GM12874 (cell line): Measurements from ENCODE around the gene CPT1B.

Experiments
- TF ChIP-seq, protein P1 (sequence below): IDR thresholded peaks from 2 replicates; pipeline ENCODE4 v1.5.1; 2011; ENCODE audit warnings: low read depth, mild to moderate bottlenecking, control low read depth, low read length, moderate library complexity; ENCODE audit not compliant: insufficient read depth

Gene CPT1B

DNA sequence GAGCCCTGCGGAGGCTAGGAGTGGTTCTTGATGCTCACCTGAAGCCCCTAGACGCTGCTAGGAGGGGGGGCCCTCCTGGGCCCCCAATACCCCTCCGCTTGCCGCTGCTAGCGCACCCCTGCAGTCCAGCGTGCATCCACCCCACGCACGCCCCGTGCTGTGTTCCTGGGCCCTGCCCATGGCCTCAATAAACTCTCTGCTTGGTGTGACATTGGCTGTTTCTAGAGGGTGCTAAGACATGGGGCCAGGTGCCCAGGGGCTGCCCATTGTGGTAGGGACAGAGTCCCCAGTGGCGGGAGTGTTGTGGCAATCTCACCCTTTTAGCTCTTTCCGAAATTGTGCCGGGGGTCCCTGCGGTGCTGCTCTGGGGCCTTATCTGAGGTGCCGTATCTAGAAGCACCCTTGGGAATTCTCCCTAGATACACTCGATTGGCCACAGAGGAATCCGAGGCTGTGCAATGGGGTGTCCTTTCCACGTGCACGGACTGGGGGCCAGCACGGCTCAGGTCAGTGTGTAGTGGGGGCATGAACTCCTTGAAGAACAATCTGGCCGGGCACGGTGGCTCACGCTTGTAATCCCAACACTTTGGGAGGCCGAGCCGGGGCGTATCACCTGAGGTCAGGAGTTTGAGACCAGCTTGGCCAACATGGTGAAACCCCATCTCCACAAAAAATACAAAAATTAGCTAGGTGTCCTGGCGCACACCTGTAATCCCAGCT is 33.3 kb upstream of the CPT1B start:
- TF ChIP-seq, protein P1, sequence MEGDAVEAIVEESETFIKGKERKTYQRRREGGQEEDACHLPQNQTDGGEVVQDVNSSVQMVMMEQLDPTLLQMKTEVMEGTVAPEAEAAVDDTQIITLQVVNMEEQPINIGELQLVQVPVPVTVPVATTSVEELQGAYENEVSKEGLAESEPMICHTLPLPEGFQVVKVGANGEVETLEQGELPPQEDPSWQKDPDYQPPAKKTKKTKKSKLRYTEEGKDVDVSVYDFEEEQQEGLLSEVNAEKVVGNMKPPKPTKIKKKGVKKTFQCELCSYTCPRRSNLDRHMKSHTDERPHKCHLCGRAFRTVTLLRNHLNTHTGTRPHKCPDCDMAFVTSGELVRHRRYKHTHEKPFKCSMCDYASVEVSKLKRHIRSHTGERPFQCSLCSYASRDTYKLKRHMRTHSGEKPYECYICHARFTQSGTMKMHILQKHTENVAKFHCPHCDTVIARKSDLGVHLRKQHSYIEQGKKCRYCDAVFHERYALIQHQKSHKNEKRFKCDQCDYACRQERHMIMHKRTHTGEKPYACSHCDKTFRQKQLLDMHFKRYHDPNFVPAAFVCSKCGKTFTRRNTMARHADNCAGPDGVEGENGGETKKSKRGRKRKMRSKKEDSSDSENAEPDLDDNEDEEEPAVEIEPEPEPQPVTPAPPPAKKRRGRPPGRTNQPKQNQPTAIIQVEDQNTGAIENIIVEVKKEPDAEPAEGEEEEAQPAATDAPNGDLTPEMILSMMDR = no peak

DNA sequence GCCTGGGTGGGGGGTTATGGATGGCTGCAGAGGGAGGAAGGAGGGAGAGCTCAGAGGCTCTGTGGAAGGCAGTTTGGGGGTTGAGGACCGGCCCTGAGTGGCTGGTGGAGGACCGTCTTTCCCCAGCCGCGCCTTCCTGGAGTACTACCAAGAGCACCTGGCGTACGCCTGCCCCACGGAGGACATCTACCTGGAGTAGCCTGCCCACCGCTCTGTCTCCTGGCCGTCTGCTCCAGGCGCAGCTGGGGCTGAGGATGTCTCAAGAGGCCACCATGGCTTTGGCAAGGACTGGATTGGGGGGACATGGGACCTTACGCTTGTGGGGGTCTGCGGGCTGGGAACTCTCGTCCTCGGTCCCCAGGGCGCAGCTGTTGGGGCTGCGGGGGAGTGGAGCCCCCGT is 32.4 kb upstream of the CPT1B start:
- TF ChIP-seq, protein P1 = no peak

DNA sequence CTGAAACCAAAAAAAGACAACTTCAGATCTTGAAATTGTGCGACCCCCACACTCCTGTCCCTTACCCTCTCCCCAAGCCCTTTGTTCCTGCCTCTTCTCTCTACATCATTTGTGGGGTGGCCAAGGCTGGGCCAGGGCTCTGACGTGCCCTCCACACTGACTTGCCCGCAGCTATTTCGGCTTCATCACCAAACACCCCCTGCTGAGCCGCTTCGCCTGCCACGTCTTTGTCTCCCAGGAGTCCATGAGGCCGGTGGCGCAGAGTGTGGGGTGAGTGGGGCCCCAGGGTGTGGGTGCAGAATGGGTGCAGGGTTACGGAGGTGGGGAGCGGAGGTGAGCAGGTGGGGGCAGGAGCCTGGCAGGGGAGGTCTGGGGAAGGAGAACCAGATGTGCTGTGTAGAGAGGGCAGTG is 31.8 kb upstream of the CPT1B start:
- TF ChIP-seq, protein P1 = no peak

DNA sequence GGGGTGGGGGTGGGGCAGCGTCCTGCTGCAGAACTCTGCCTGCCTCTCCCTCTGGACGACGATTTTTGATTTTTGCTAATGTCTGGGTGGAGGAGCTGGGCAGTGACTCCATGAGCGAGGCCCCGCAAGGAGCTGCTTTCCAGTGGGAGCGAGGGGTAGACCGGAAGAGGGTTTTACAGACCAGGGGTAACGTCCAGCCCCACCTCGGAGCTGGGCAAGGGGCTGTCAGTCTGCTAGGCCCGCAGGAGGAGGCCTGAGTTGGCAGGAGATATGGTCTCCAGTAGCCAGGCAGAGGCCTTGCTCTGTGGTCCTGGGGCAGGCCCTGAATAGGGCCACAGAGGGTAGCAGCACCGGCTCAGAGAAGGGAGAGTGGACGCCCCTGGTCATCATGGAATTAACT is 31.4 kb upstream of the CPT1B start:
- TF ChIP-seq, protein P1 = no peak

DNA sequence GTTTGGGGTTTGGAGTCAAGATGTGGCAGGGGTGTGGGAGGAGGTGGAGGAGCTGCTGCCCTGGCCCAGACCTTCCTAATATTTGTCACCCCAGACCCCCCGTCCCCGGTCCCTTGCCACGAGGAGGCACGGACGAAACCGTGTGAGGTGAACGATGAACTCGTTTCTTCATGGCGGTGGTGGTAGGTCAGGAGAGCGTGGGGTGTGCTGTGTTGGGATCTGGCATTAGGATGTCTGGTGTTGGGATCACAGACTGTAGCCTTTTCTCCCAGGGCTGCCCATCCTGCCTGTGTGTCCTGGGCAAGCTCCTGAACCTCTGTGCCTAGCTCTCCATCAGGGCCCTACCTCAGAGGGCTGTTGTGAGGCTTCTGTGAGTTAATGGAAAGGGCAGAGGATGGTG is 30.8 kb upstream of the CPT1B start:
- TF ChIP-seq, protein P1 = no peak

DNA sequence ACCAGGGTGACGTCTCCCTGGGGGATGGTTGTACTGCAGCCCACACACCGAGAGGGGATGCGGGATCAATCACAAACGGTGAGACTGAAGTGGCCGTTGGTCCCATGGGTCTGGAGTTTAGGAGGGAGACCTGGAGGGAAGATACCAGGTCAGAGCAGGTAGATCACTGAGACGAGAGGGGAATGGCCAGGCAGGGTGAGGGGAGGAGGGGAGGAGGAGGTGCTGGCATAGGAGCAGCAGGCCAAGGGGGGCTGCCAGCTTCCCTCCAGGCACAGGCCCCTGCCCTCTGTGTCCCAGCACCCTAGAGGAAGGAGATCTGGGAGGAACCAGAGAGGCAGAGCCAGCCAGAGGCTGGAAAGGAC is 29.4 kb upstream of the CPT1B start:
- TF ChIP-seq, protein P1 = no peak

DNA sequence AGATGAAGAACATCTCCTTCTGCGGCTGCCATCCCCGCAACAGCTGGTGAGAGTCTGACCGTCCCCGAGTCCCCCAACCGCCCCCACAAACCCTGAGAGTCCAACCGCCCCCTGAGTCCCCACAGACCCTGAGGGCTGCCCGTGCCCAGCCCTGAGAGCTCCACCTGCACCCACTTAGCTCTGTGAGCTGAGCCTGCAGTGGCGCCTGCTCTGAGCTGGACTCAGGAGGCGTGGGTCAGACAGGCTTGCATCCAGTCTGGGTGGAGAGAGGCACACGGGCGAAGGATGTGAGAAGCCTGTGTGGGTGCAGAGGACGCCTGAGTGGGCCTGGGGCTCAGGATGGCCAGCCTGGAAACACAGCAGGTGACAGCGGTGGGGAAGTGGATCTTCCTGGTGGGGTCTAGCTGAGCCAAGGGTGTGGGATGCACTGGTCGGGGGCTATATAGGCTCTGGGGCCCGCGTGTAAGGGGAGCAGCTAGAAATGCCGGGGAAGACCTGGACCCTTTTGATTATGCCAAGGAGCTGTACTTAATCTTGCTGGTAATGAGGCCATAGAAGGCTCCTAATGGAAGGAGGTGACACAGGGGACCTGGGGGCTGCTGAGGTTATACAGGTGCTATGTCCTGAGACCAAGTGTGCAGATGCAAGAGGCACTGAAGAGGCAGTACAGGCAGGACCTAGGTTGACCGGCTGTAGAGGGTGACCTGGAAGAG is 28.9 kb upstream of the CPT1B start:
- TF ChIP-seq, protein P1 = no peak
